Endometrial microvascular endothelial cells (primary cell): ENCODE measurements around the gene MLYCD. TPM values are rescaled to one million over a fixed set of nuclear protein-coding genes. Genes with fewer than 3 reads are reported as not detected.

Experiments used
- in situ Hi-C: cut with HindIII; loops from 2 replicates; pipeline ENCODE4 v1.10.0; 2017; ENCODE audit warnings: low sequenced_read_pairs, low pct_unique_long_range_greater_than_20kb; ENCODE audit errors: inconsistent ontology term
- total RNA-seq: library from RNA; depleted of rRNA; stranded (reverse); fragments of >200 nt; gene quantifications from one replicate; pipeline ENCODE4 v1.2.3, GENCODE V29; 2015; ENCODE audit errors: inconsistent ontology term

The MLYCD gene
- total RNA-seq, 1 donor from 2014 or later: 1.8 TPM

DNA sequence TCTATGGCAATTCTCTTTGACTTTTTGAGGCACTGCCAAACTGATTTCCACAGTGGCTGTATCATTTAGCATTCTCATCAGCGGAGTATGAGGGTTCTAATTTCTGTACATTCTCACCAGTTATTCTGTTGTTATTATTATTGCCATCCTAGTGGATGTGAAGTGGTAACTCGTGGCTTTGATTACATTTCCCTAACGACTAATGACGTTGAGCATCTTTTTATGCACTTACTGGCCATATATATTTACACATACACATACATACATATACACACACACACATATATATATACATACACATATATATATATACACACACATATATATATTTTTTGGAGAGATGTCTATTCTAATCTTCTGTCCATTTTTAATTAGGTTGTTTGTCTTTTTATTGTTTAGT lies 3.7 kb upstream of the MLYCD start:
- in situ Hi-C loops: no loop called here

DNA sequence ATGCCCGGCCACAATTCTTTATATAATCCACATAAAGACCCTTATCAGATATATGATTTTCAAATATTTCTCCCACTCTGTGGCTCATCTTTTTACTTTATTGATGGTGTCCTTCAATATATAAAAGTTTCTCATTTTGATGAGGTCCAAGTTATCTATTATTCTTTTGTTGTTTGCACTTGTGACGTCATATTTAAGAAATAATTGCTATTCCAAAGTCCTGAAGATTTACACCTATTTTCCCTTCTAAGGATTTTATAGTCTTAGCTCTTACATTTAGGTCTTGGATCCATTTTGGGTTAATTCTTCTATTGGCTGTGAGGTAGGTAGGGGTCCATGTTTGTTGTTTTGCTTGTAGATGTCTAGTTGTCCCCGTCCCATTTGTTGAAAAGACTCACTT lies 3.0 kb upstream of the MLYCD start:
- in situ Hi-C loops: no loop called here

GRCh38 chr16:83899272-83899897 lies 470 bp downstream of the MLYCD start:
- in situ Hi-C loops: no loop called here

GRCh38 chr16:83899978-83900377 lies 1.1 kb downstream of the MLYCD start:
- in situ Hi-C loops: no loop called here

DNA sequence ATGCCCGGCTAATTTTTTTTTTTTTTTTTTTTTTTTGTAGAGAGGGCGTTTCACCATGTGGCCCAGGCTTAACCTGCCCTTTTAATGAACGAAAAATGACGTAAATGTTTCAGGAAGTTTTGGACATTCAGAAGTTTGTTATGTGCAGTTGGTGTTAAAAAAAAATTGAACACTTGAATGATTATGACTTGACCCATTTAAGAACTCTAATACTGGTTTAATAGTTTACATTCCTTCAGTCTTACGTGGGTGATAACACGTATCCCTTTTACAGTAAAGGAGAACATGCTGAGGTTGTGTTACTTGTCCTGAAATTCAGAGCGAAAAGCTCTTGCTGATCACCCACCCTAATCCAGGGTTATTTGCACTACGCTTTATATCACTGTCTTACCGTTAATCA lies 1.7 kb downstream of the MLYCD start:
- in situ Hi-C loops: no loop called here

GRCh38 chr16:83901101-83901500 lies 2.2 kb downstream of the MLYCD start:
- in situ Hi-C loops: no loop called here

DNA sequence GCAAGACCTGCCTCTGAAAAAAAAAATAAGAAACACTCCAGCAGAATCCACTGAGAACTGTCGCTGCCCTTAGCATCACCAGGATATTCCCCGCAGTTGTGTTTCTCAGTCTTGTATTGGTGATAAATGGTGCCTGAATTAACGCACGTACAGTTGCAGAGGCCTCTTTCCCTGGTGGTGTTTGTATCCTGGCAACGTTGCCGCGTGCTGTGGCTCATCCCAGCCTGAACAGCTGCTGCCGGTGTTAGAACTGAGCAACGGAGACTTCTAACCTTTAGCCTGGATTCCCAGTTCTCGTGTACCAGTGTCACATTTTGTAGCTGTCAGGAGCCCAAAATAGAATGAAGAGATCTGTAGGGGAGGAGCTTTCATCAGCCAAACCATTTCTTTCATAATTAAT lies 4.8 kb downstream of the MLYCD start:
- in situ Hi-C loops: no loop called here

- in situ Hi-C loops: no loop called here
Observed at GRCh38 chr16:83906683-83907082, 7.8 kb downstream of the MLYCD start.

- in situ Hi-C loops: no loop called here
Observed at GRCh38 chr16:83907111-83907510, 8.2 kb downstream of the MLYCD start.

- in situ Hi-C loops: no loop called here
Observed at GRCh38 chr16:83907631-83908250, 8.8 kb downstream of the MLYCD start.

GRCh38 chr16:83908798-83909197 lies 9.9 kb downstream of the MLYCD start:
- in situ Hi-C loops: no loop called here

GRCh38 chr16:83911290-83911689 lies 12.4 kb downstream of the MLYCD start:
- in situ Hi-C loops: no loop called here

GRCh38 chr16:83912519-83913244 lies 13.8 kb downstream of the MLYCD start:
- in situ Hi-C loops: no loop called here

DNA sequence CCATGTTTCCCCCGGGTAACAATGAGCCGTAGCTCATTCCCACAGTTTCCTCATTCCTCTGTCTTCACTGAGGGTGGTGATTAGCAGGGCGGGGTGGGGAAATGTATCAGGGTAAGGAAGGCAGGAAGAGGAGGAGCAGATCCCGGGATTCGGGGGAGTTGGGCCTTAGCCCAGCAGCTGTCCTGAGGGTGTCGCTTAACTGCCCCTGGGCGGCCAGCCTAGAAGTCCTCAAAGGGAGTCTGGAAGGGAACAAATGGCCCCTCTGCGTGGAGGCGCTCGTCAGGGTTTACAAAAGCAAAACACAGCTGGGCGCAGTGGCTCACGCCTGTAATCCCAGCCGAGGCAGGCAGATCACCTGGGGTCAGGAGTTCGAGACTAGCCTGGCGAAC lies 14.3 kb downstream of the MLYCD start:
- in situ Hi-C loops: no loop called here

GRCh38 chr16:83914091-83914710 lies 15.3 kb downstream of the MLYCD start:
- in situ Hi-C loops: no loop called here

GRCh38 chr16:83915081-83915480 lies 16.2 kb downstream of the MLYCD start:
- in situ Hi-C loops: no loop called here

DNA sequence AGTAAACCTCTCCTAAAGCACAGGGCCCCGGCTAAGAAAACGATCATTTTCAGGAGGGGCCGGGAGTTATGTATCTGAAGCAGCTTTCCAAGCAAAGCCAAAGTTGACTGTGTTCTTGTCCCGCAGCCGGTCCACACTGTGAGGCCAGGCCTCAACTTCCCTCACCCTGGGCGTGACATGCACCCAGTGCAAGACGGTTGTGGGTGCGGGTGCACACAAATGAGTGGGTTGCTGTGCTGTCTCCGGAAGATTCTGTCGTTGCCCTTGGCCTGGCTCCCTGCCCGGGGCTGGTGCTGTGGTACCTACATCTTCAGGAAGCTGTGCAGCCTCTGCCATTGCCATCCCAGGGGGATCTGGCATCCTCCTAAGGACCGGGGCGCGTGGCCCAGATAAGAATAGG lies 16.6 kb downstream of the MLYCD start:
- in situ Hi-C loops: no loop called here

- in situ Hi-C loops: no loop called here
Observed at GRCh38 chr16:83917152-83918120, 18.5 kb downstream of the MLYCD start.
